ENCODE data around the gene IGFL1.
"Not testable (repeated sequence)": the region's sequence is repeated elsewhere in the genome, so short reads cannot be mapped to it uniquely, and the experiment has no call there.

Gene IGFL1

GRCh38 chr19:46229442-46229841, at the start of gene IGFL1:
IGFL1 (plus strand) TSS chr19:46229742; CDS start chr19:46229775, 33 bp downstream.
- DNase-seq = no peak

GRCh38 chr19:46180701-46181387, 48.7 kb upstream of the IGFL1 start:
- DNase-seq = no peak

- no peak for DNase-seq
Measured at GRCh38 chr19:46181388-46181779, 48.2 kb upstream of the IGFL1 start.

GRCh38 chr19:46182476-46182875, 47.1 kb upstream of the IGFL1 start:
- no peak for DNase-seq

- not testable (repeated sequence) for DNase-seq
Measured at GRCh38 chr19:46184775-46185710, 44.5 kb upstream of the IGFL1 start.

- no peak for DNase-seq
Measured at GRCh38 chr19:46186101-46186716, 43.3 kb upstream of the IGFL1 start.

GRCh38 chr19:46186717-46187101, 42.8 kb upstream of the IGFL1 start:
- no peak for DNase-seq

GRCh38 chr19:46189971-46190888, 39.3 kb upstream of the IGFL1 start:
- no peak for DNase-seq

- no peak for DNase-seq
Measured at GRCh38 chr19:46191356-46191755, 38.2 kb upstream of the IGFL1 start.

GRCh38 chr19:46191972-46192371, 37.6 kb upstream of the IGFL1 start:
- DNase-seq = no peak

GRCh38 chr19:46192626-46192991, 36.9 kb upstream of the IGFL1 start:
- DNase-seq = not testable (repeated sequence)

- no peak for DNase-seq
Measured at GRCh38 chr19:46192992-46193650, 36.4 kb upstream of the IGFL1 start.

GRCh38 chr19:46193678-46194077, 35.9 kb upstream of the IGFL1 start:
- DNase-seq = no peak

- DNase-seq = no peak
Measured at GRCh38 chr19:46195104-46195503, 34.4 kb upstream of the IGFL1 start.

GRCh38 chr19:46195919-46196318, 33.6 kb upstream of the IGFL1 start:
- DNase-seq = not testable (repeated sequence)

- DNase-seq = no peak
Measured at GRCh38 chr19:46196410-46197124, 33.0 kb upstream of the IGFL1 start.

GRCh38 chr19:46197314-46198070, 32.0 kb upstream of the IGFL1 start:
- DNase-seq = no peak

GRCh38 chr19:46198756-46199155, 30.8 kb upstream of the IGFL1 start:
- DNase-seq = no peak

GRCh38 chr19:46201454-46202310, 27.9 kb upstream of the IGFL1 start:
- DNase-seq = no peak

GRCh38 chr19:46202426-46202825, 27.1 kb upstream of the IGFL1 start:
- no peak for DNase-seq
